Measurements from ENCODE around the gene ABCA3.

Gene ABCA3

GRCh38 chr16:2233046-2233775, 107.3 kb downstream of the ABCA3 start:
- DNase-seq: no peak

GRCh38 chr16:2232094-2232990, 108.2 kb downstream of the ABCA3 start:
- DNase-seq: no peak

- no peak for DNase-seq
Measured at GRCh38 chr16:2231016-2231931, 109.3 kb downstream of the ABCA3 start.

- DNase-seq: no peak
Measured at GRCh38 chr16:2230376-2230775, 110.2 kb downstream of the ABCA3 start.

GRCh38 chr16:2229632-2230250, 110.8 kb downstream of the ABCA3 start:
- DNase-seq: no peak

GRCh38 chr16:2229091-2229490, 111.4 kb downstream of the ABCA3 start:
- no peak for DNase-seq

- no peak for DNase-seq
Measured at GRCh38 chr16:2228161-2228824, 112.2 kb downstream of the ABCA3 start.

GRCh38 chr16:2226918-2227317, 113.6 kb downstream of the ABCA3 start:
- no peak for DNase-seq

GRCh38 chr16:2226245-2226793, 114.2 kb downstream of the ABCA3 start:
- DNase-seq: no peak

Measured in GF-D8 (cell line).